Measurements from ENCODE around the gene PGAP1.

DNA sequence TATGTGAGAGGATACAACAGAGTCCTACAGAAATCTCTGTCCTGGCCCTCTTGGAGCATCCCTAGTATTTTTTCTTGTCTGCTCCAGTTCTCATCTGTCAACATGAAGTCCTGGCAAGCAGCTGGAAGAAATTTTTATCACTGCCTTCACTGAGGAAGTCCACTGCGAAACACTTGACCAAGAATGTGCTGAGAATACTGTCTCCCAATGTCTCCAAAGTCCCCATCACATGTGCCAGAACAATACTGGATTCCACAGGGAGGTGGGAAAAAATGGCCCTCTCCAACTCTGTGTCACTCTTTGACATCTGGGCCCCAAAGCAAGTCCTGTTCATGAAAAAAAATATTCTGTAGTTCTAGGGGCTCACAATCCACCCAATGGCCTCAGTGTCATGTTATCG is 32.8 kb upstream of the PGAP1 start:
- no peak for TF ChIP-seq CTCF (IDR thresholded peaks at IDR 0.05; ENCODE audit: insufficient read depth, low read length, poor library complexity, severe bottlenecking)
- no peak for TF ChIP-seq EZH2phosphoT487 (conservative IDR thresholded peaks at IDR 0.05; ENCODE audit: low read length)
